ENCODE measurements around the gene LDLRAP1.
A peak's percentile ranks its signal among the peaks of the same experiment; 100 is the strongest.
"Not testable (repeated sequence)": the region's sequence is repeated elsewhere in the genome, so short reads cannot be mapped to it uniquely, and the experiment has no call there.

LDLRAP1 gene

DNA sequence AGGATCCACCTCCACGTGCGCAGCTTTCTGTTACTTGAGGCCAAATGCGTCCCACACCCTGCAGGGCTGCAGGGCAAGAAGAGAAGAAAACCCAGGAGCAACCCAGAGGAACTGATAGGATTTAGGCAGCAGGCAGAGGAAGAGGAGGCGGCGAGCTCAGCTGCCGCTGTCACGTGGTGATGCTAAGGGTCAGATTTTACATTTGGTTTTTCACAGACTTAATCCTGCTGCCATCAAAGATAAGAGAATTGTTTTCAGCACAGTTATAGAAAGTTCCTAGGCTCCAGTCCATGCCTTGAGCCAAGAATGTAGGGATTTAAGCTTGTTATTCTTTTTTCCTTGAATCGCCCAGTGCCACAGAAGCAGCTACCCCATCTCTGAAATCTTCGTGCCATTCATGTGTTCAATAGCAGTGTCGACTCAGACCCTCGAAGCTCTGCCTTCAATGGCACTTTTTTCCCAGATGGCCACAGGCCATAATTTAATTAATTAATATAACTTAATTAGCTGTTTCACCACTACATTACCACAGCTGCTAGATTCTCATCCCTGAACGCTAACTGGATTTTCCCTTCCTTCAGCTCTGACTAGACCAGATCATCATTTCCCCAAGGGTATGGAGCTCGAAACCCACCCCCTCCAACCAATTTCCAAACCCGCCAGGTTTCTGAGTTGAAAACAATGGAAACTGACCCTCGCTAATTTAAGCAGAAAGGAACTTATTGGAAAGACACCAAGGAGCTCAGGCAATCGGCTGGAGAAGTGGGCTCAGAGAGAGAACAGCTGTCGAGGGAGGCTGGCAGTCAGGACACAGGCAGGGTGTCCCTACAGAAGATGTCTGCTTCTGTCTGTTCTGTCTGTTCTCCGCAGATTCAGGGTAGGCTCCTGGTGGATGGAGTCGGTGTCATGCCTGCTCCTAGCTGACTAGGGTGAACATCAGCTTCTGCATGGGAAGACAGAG is 36.2 kb downstream of the LDLRAP1 start:
- TF ChIP-seq CTCF (IDR thresholded peaks at IDR 0.05), result no peak
- no peak for TF ChIP-seq ZFX (IDR thresholded peaks at IDR 0.05; ENCODE audit: borderline replicate concordance)
- no peak overlapping the region for H3K27ac ChIP-seq

DNA sequence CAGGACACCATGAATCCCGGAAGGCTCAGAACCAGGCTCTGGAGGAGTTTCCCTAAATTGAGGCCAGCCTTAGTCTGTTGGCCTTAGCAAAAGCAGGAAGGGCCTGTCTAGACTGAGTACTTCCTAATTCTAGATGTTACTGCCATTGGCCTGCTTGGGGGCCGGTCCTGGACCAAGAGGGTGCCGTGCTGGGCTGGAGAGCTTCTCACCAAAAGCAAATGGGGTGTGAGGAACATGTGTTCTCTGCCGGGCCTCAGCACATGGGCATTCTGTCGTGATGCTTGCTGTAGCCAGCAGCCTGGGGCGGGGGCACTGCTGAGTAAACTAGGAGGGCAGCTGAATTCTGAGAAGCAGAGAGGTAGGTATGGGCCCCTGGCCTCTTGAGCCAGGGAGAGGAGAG is 37.5 kb downstream of the LDLRAP1 start:
- no peak overlapping the region for H3K27ac ChIP-seq
- TF ChIP-seq ZFX (IDR thresholded peaks at IDR 0.05; ENCODE audit: borderline replicate concordance), result no peak
- no peak for TF ChIP-seq CTCF (IDR thresholded peaks at IDR 0.05)

- TF ChIP-seq CTCF (IDR thresholded peaks at IDR 0.05) (no peak), ZFX (IDR thresholded peaks at IDR 0.05; ENCODE audit: borderline replicate concordance) (no peak)
Measured at GRCh38 chr1:25581764-25582163, 38.4 kb downstream of the LDLRAP1 start.

DNA sequence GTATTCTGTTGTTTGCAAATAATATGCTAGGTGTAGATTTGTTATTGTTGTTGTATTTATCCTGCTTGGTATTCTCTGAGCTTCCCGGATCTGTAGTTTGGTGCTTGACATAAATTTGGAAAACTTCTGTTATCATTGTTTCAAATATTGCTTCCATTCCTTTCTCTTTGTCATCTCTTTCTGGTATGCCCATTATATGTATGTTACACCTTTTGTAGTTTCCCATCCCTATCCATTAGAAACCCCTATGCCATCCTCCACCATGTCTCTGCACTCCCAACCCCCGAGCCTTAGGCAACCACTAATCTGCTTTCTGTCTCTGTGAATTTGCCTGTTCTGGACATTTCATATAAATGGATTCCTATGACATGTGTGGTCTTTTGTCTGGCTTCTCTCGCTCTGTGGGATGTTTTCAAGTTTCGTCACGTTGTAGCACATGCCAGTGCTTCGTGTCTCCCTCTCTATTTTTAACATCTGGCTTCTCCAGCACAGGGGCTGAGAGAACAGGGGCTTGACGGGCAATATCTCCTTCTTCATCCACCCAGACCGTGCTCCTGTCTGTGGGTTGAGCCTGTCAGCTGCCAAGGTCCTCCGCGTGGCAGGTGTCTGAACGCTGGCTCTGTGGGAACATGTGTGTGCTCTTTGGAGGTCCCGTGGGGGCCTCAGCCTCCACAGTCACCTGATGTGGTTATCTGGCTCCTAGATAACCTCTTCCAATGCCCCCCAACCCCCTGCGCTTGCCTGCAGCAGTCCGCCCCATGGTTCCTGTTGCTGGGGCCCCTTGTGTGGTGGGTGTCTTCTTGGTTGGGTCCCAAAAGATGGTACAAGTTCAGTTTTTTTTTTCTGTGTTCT is 40.3 kb downstream of the LDLRAP1 start:
- TF ChIP-seq ZFX (IDR thresholded peaks at IDR 0.05; ENCODE audit: borderline replicate concordance) (no peak), CTCF (IDR thresholded peaks at IDR 0.05) (no peak)
- no peak overlapping the region for H3K27ac ChIP-seq

More at GRCh38 chr1:25581764-25582163, 38.4 kb downstream of the LDLRAP1 start:
- no peak overlapping the region for H3K27ac ChIP-seq

GRCh38 chr1:25586181-25586588 is 42.8 kb downstream of the LDLRAP1 start:
- no peak overlapping the region for H3K27ac ChIP-seq
- no peak for TF ChIP-seq ZFX (IDR thresholded peaks at IDR 0.05; ENCODE audit: borderline replicate concordance)
- TF ChIP-seq CTCF (IDR thresholded peaks at IDR 0.05), result no peak

DNA sequence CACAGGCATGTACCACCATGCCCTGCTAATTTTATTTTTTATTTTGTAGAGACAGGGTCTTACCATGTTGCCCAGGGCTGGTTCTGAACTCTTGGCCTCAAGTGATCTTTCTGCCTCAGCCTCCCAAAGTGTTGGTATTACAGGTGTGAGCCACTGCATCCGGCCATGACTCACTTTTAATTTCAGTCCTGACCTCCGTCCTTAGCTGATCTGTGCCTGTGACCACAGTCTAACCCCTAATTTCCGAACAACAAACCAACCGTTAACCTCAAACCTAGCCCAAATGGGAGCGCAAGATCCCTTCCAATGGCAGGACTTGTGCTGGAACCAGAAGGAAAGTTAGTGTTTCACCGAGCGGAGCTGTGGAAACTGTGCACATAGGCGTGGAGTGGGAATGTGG is 43.9 kb downstream of the LDLRAP1 start:
- TF ChIP-seq CTCF (IDR thresholded peaks at IDR 0.05) (no peak), ZFX (IDR thresholded peaks at IDR 0.05; ENCODE audit: borderline replicate concordance) (no peak)

GRCh38 chr1:25588224-25588623 is 44.8 kb downstream of the LDLRAP1 start:
- peak overlapping the region; percentile 26; the same call in 1 of the 2 replicates for H3K27ac ChIP-seq

More for the DNA sequence above, 43.9 kb downstream of the LDLRAP1 start:
- H3K27ac ChIP-seq, result no peak overlapping the region

- not testable (repeated sequence) for H3K27ac ChIP-seq
Measured at GRCh38 chr1:25588786-25589185, 45.4 kb downstream of the LDLRAP1 start.
